GM12865 (cell line): ENCODE data around the gene FRRS1.

Source experiments
- DNase-seq: peaks from one replicate; pipeline ENCODE4 v3.0.0; 2010; ENCODE audit warnings: low read depth
- H3K4me3 ChIP-seq: 2 replicates; pipeline ENCODE4 v1.5.1; 2011; ENCODE audit warnings: mild to moderate bottlenecking, low read depth, low read length, control low read depth
- TF ChIP-seq, protein P1 (sequence below): IDR thresholded peaks from 2 replicates; pipeline ENCODE4 v1.5.1; 2011; ENCODE audit warnings: low read length, control low read depth, low read depth, inconsistent platforms; ENCODE audit not compliant: insufficient read depth; ENCODE audit errors: missing control alignments

FRRS1 gene

DNA sequence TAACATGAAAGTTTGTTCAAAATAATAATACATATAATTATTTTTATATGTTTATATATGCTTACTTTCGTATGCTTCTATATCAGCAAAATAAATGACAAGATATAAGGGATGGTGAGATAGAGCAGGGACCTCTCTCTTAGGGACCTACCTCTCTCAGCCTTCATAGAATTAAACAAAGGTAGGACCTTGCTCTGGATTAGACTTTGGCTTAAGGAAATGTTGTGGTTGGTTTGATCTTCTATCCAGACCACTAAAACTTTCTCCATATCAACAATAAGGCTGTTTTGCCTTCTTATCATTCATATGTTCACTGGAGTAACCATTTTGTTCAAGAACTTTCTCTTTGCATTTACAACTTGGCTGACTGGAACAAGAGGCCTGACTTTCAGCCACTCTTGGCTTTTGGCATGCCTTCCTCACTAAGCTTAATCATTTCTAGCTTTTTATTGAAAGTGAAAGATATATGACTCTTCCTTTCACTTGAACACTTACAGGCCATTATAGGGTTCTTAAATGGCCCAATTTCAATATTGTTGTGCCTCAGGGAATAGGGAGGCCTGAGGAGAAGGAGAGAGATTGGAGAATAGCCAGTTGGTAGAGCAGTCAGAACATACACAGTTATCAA, 14.4 kb downstream of the FRRS1 start:
- peak; percentile 80 for DNase-seq
- TF ChIP-seq, protein P1, sequence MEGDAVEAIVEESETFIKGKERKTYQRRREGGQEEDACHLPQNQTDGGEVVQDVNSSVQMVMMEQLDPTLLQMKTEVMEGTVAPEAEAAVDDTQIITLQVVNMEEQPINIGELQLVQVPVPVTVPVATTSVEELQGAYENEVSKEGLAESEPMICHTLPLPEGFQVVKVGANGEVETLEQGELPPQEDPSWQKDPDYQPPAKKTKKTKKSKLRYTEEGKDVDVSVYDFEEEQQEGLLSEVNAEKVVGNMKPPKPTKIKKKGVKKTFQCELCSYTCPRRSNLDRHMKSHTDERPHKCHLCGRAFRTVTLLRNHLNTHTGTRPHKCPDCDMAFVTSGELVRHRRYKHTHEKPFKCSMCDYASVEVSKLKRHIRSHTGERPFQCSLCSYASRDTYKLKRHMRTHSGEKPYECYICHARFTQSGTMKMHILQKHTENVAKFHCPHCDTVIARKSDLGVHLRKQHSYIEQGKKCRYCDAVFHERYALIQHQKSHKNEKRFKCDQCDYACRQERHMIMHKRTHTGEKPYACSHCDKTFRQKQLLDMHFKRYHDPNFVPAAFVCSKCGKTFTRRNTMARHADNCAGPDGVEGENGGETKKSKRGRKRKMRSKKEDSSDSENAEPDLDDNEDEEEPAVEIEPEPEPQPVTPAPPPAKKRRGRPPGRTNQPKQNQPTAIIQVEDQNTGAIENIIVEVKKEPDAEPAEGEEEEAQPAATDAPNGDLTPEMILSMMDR: no peak
- no peak overlapping the region for H3K4me3 ChIP-seq

DNA sequence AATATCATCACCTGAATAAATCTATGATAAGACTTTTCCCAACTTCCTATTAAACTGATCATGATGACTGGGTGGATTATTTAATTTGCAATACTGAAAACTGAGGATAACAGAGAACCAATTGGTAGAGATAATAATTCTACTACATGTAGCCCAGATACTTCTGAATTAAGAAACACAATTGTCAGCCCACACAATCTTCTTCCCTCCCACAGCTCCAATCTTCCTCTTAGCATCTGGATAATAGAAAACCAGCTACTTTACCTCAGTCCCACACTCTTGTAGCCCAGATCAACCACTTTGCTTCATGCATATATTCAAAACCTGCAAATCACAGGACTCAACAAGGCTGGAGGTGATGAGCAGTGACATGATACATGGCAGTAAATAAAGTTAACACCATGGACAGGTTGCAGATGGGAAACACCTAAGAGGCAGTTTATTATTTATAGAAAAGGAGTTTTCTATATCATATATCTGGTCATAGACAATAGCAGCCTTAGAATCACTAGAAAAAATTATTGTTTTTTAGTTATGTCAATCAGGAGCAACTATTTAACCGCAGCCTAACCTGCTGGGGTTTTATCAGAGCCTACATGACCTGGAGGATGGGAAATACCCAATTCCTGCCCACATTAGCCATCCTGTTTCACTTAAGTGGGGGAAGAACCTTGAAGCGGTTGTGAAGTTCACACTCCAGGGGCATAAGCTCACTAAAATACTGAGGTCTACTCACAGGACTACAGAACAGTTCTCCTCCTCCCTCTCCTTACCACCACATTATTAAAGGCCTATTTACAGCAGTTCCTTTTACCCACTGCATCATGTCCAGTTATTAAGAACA, 16.7 kb downstream of the FRRS1 start:
- TF ChIP-seq, protein P1: no peak
- DNase-seq: peak; percentile 80
- no peak overlapping the region for H3K4me3 ChIP-seq

DNA sequence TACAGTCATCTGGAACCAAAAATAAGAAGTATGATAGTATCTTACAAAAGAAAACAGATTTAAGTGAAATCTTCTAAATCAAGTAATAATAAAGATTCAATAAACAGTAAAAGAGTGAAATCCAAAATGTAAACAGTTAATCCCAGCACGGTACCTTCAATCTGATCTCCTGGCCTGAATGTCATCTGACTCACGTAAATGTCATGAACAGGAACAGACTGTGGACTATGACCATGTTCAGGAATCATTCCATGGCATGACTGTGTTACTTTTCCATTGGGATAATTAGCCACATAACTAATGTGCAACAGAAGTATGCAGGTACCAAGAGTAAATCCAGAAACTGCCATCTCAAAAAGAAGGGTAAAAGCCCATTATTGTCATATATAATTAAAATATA, 18.0 kb downstream of the FRRS1 start:
- TF ChIP-seq, protein P1: no peak
- H3K4me3 ChIP-seq: no peak overlapping the region
- DNase-seq: no peak

DNA sequence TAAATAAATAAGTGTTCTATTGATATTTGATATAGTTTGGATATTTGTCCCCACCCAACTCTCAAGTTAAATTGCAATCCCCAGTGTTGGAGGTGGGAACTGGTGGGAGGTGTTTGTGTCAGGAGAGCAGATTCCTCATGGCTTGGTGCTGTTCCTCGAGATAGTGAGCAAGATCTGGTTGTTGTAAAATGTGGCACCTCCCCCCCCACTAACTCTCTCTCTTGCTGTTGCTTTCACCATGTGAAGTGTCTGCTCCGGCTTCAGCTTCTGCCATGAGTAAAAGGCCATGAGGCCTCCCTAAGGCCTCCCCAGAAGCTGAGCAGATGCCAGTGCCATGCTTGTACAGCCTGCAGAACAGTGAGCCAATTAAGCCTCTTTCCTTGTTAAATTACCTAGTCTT, 20.8 kb downstream of the FRRS1 start:
- DNase-seq: no peak
- TF ChIP-seq, protein P1: no peak

DNA sequence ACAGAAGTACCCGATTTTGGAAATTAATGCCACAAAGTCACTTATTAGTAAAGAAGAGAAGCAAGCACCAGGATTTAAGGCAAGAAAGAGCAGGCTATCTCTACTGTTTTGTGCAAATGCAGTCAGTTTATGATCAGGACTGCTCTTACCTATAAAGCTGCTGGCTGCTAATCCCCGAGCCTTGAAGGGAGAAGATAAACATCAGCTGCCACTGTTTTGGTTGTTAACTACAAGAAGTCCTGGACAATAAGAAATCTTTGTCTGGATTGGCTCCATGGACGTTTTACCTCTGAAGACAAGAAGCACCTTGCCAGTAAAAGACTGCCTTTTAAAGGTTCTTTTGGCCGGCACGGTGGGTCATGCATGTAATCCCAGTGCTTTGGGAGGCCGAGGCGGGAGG, 21.4 kb downstream of the FRRS1 start:
- DNase-seq: no peak
- H3K4me3 ChIP-seq: no peak overlapping the region
- TF ChIP-seq, protein P1: no peak

More for the DNA sequence above, 20.8 kb downstream of the FRRS1 start:
- no peak overlapping the region for H3K4me3 ChIP-seq

DNA sequence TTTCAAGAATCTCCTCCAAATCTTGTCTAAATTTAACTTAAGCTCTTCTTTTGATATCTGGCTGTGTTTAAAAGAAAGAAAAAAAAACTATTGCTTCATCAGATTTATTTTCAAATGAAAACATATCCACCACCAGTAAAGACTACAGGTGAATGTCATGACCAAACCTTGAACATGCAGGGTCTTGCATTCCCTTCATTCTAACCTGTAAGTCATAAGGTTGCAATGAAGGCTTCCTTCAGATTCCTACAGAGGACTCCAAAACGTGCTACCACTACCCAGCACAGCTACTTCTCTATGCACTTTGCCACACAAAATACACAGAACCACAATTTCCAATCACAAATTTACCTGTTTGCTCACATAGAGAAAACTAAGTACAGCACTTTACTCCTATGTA, 26.3 kb downstream of the FRRS1 start:
- DNase-seq: no peak
- TF ChIP-seq, protein P1: no peak

More for the DNA sequence above, 26.3 kb downstream of the FRRS1 start:
- no peak overlapping the region for H3K4me3 ChIP-seq
